NCI-H82 treated with DMSO at 0.1 percent for 48 hours (cell line): Measurements from ENCODE around the gene TAP2.
A peak's percentile ranks its signal among the peaks of the same experiment; 100 is the strongest.
"Not testable (repeated sequence)": the region's sequence is repeated elsewhere in the genome, so short reads cannot be mapped to it uniquely, and the experiment has no call there.

Experiments
- DNase-seq: peaks from one replicate; lab custom pipeline; 2025; ENCODE audit not compliant: unreplicated experiment; lab: John Stamatoyannopoulos, UW

Gene TAP2

GRCh38 chr6:32838114-32838958 is at the start of gene TAP2:
TAP2 (minus strand) TSS chr6:32838739; CDS start chr6:32838233, 506 bp downstream.
- peak; percentile 42 for DNase-seq

DNA sequence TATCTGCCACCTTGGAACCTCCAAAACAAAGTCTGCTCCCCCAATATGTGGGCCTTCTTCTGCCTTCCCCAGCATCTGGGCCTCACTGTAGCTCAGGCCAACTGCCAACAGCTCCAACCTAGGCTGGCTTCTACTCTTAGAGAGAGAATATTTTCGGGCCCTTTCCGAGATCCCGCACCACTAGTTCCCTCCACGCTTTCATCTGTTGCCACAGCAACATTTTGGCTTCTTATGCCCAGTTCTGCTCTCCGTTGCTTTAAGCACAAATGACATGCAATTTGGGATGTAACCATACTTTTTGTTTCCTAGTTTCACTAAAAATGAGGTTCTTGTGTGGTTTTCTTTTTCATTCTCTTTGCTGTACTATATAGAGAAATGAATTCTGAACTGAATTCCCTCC is 49.1 kb upstream of the TAP2 start:
- DNase-seq, result no peak

DNA sequence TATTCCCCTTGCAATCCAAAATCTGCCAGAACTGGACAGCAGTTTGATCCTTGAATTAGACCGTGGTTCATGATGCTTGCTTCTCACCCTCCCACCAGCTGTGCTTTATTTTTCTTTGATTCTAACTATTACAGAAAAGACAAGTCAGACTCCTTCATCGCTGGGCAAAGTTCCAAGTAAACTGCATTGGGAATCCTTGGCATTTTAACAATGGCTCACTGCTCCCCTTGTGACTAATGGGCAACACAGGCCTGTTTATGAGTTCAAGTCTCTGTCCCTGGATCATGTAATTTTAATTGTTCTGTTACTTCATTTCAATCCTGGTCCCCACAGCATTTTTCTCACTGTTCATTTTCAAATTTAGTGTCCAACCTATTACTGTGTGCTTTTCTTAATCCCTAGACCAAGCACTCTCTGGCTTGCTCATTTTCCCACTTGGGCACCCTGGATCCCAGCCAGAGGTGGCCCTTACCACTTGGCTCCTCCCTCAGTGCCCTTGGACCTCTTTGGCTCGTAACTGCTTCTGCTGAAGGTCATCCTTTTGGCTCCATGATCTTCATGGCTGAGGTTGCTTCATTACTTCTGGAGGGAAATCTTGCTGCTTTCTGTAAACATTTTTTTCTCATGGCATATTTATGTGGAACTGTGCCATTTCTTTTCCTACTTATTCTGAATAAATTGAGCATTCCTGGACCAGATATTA is 48.3 kb upstream of the TAP2 start:
- DNase-seq, result no peak

GRCh38 chr6:32885698-32886286 is 47.3 kb upstream of the TAP2 start:
- DNase-seq, result peak; percentile 41

GRCh38 chr6:32883789-32884188 is 45.2 kb upstream of the TAP2 start:
- no peak for DNase-seq

- no peak for DNase-seq
These were observed 44.3 kb upstream of the TAP2 start for GRCh38 chr6:32882879-32883250.

- DNase-seq, result not testable (repeated sequence)
These were observed 42.4 kb upstream of the TAP2 start for GRCh38 chr6:32880962-32881361.

GRCh38 chr6:32879691-32880090 is 41.2 kb upstream of the TAP2 start:
- DNase-seq, result no peak

DNA sequence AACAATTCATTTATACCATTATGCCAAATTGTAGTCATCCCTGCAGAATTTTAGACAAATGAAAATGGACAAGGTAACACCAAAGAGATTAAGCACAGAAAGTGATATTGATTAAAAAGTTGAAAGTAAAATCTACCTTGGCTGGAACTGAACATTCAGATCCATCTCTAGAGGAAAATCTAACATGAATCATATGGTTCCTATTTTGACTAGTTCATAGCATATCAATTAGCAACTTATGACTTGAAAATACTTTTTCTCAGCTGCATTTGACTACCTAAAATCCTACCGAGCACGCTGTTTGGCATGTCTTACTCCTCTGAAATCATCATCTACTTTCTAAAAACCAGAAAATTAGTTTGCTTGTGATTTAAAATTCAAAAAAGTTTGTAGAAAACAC is 38.1 kb upstream of the TAP2 start:
- no peak for DNase-seq

GRCh38 chr6:32873947-32874346 is 35.4 kb upstream of the TAP2 start:
- not testable (repeated sequence) for DNase-seq

DNA sequence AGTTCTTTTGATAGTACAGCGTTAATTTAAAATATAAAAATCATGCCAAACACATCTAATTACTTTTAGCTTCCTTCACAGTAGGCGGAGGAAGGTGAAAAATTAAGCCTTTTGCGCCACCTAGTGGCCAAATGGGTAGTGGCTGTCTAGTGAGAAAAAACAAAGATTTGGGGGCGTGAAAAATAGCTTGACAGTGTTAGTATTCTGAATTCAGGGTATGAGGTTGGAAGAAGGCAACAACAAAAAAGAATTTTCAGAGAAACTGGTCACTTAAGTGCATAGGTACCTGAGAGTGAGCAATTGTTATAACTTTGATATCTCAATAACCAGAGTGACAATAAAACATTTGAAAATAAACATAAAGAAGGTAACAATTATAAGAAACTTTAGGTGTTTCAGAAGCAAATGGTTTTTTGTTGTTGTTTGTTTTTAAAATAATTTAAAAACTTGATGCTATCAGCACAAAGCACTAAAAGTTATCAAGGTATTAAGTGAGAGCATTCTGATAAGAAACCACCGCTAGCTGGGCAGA is 29.8 kb upstream of the TAP2 start:
- DNase-seq, result no peak

DNA sequence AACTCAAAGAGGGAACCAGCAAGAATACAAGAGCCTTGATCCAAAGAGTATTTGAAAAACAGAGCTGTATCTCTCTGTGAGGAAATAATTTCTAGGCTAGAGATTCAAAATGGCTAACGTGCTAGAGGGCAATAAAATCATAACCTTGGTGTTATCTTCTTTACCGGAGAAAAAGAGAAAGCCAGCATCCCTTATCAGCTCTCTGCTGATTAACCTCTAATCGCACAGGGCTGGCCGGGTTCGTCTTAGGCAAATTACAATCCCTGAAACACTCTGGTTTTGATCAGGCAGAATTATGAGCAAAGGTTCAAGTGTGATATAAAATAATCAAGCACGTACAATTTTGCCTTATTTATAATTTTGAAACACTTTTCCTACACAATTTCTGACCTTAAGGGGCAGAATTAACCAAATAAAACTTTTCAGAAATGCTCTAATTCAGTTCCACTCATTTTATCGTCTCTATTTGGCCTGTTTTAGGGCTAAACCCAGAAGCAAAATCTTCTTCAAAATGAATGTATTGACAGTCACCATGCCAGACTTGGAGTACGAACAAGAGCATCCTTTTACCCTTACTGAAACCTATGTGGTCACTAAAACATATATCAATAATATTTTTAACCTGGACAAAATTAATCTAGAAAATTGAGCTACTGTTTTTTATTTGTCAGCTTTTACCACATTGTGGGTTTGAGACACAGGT is 29.2 kb upstream of the TAP2 start:
- no peak for DNase-seq

- no peak for DNase-seq
These were observed 28.5 kb upstream of the TAP2 start for GRCh38 chr6:32867022-32867477.

- DNase-seq, result no peak
These were observed 27.3 kb upstream of the TAP2 start for GRCh38 chr6:32865724-32866443.

GRCh38 chr6:32862725-32863124 is 24.2 kb upstream of the TAP2 start:
- DNase-seq, result no peak

GRCh38 chr6:32860674-32861073 is 22.1 kb upstream of the TAP2 start:
- no peak for DNase-seq

GRCh38 chr6:32858194-32858593 is 19.7 kb upstream of the TAP2 start:
- DNase-seq, result no peak

DNA sequence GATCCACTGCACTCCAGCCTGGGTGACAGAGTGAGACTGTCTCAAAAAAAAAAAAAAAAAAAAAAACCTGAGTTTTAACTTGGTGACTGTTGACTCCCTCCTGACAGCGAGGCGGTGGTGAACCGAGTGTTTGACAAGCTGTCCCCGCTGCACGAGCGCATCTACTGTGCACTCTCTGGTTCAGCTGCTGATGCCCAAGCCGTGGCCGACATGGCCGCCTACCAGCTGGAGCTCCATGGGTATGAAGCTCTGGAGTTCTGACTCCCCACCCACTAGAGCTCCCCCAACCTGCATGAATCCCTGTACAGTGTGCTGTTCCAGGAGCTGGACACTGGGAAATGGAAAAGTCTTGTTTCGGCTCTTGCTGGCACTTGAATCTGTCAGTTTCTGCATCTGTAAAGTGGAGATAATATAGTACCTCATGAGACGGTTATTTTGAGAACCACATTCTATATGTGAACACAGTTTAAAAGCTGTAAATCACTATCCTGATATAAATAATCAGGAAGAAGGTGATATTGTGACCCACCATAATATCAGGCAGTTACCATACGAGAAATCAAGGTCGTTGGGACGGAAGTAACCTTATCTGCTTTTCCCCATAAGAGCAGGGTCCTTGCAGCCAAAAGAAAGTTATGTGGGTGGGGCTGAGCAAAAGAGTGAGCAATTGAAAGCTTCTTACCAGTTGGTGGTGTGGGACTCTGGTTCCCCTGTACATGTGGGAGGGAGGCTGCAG is 18.8 kb upstream of the TAP2 start:
- DNase-seq, result no peak

GRCh38 chr6:32855467-32856174 is 17.1 kb upstream of the TAP2 start:
- DNase-seq, result no peak
